Spleen (tissue), 11 donors: ENCODE results near the gene HMOX2. TPM values are rescaled to one million over a fixed set of nuclear protein-coding genes. Genes with fewer than 3 reads are reported as not detected.
A peak's percentile ranks its signal among the peaks of the same experiment; 100 is the strongest.

Experiments
- DNase-seq: peaks from one replicate; pipeline ENCODE4 v3.0.0-alpha.2; 2020
- H3K27ac ChIP-seq, 8 donors: fragments of 200-600 bp; sonication (generic) in 7 of 8; 1 replicate in 4 of 8; 2 replicates in 4 of 8; pipeline versions ENCODE4 v1.5.0 to v1.8.0; 2016 to 2021; ENCODE audit warnings: inconsistent platforms in 4 of 8, mild to moderate bottlenecking in 4 of 8, moderate library complexity in 1 of 8
- H3K27me3 ChIP-seq, 7 donors: fragments of 200-600 bp; sonication (generic) in 6 of 7; replicated peaks in 1 of 7; 1 replicate in 4 of 7; 2 replicates in 3 of 7; pipeline versions ENCODE4 v1.5.0 to v1.8.0; 2016 to 2021; ENCODE audit warnings: inconsistent platforms in 3 of 7, mild to moderate bottlenecking in 1 of 7
- H3K36me3 ChIP-seq, 6 donors: fragments of 200-600 bp; sonication (generic) in 5 of 6; 1 replicate in 4 of 6; 2 replicates in 2 of 6; pipeline versions ENCODE4 v1.5.0 to v1.8.0; 2016 to 2021; ENCODE audit warnings: inconsistent platforms in 2 of 6
- H3K4me1 ChIP-seq, 6 donors: fragments of 200-600 bp; sonication (generic) in 5 of 6; 1 replicate in 3 of 6; 2 replicates in 3 of 6; pipeline versions ENCODE4 v1.5.0 to v1.8.0; 2016 to 2021; ENCODE audit warnings: inconsistent platforms in 3 of 6
- H3K4me3 ChIP-seq, 8 donors: fragments of 200-600 bp; sonication (generic) in 7 of 8; 1 replicate in 4 of 8; 2 replicates in 4 of 8; pipeline versions ENCODE4 v1.5.0 to v1.8.0; 2016 to 2021; ENCODE audit warnings: inconsistent platforms in 4 of 8, mild to moderate bottlenecking in 4 of 8, moderate library complexity in 2 of 8
- H3K9me3 ChIP-seq, 8 donors: fragments of 200-600 bp; sonication (generic) in 7 of 8; 1 replicate in 4 of 8; 2 replicates in 4 of 8; pipeline versions ENCODE4 v1.5.0 to v1.8.0; 2016 to 2021; ENCODE audit warnings: inconsistent platforms in 4 of 8
- POLR2A ChIP-seq, 3 donors: fragments of 450-650 bp; IDR thresholded peaks; one replicate each; pipeline ENCODE4 v1.5.1; 2017; ENCODE audit warnings: antibody characterized with exemption in 3 of 3, mild to moderate bottlenecking in 1 of 3
- POLR2AphosphoS5 ChIP-seq, 3 donors: sonication (generic); formaldehyde crosslinking; IDR thresholded peaks; one replicate each; pipeline ENCODE4 v1.5.1; 2017; ENCODE audit warnings: antibody characterized with exemption in 3 of 3
- whole genome bisulfite sequencing, 5 donors: extraction: QIAGEN DNeasy Blood & Tissue Kit in 3 of 5; methylation state at CpG; one replicate each; pipeline versions ENCODE4 v1.1.5 to v1.1.7; 2013 to 2018; 5-methylcytosine and 5-hydroxymethylcytosine counted together
- intact Hi-C: fragments of 100-400 bp; cut with DNase I; formaldehyde crosslinking; loops from one replicate; pipeline ENCODE4 v1.15.0; 2023; ENCODE audit warnings: low total_unique reads
- polyA plus RNA-seq, 3 donors: library from polyadenylated mRNA; stranded (reverse); fragments of 200-250 nt; gene quantifications; one replicate each; pipeline ENCODE4 v1.2.1, GENCODE V29; 2013
- total RNA-seq, 7 donors: library from RNA; depleted of rRNA in 3 of 7; stranded (reverse); fragments of >200 nt in 3 of 7; fragmentation: NEBNext Ultra II Directional in 4 of 7; extraction: Animal tissue kit (Norgen Biotek cat#: 25700) in 4 of 7; gene quantifications; one replicate each; pipeline versions ENCODE4 v1.1.0 to v1.2.1, GENCODE V29; 2016 to 2021
- TF ChIP-seq, protein P1 (sequence below), 11 experiments: fragments of 200-600 bp in 7 of 11; fragments of 450-650 bp in 4 of 11; sonication (generic) in 4 of 11; IDR thresholded peaks in 8 of 11; conservative IDR thresholded peaks in 3 of 11; 1 replicate in 7 of 11; 2 replicates in 4 of 11; pipeline versions ENCODE4 v1.4.0 to v1.8.0; 2016 to 2021; ENCODE audit warnings: antibody characterized with exemption in 11 of 11, inconsistent platforms in 4 of 11, mild to moderate bottlenecking in 1 of 11
- donor health status: healthy with polysubstance abuse.
- donor health status: DM: no; HTN: no; CAD: no; lungs with moderate emphysema.
- donor health status: DM: no; HTN: no; CAD: no.
- donor health status: Bipolar disorder and iron deficiency.
- donor health status: healthy.
- donor health status: DM: no; HTN: no; CAD: no.
- donor health status: DM: yes; HTN: yes; CAD: no.

HMOX2 gene
- total and polyA plus RNA-seq, 10 donors, result 26.6 to 73.8 (median 53.3) TPM

DNA sequence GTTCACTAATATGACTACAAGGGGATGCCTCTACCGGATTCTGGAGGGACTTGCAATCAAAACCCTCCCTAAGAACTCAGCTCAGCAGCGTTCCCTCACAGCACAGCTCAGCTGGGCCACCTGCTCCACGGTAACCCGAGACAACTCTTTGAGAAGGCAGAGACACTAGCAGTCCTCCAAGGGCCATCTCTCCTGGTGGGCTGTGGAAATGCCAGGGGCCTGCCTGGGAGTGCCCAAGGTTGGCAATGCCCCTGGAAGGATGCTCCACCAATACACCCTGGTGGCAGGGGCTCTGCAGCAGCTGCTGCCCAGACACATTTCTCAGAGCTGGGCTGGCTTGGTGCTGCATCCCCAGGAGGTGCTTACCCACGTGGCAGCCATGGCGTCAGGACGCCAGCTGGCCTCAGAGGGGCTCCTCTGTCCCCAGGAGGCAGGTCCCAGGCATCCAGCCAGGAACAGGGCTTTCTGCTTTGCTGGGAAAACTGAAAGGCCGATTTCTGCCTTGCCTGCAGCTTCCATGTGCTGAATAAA is 45.9 kb downstream of the HMOX2 start:
- intact Hi-C loops, result no loop called here
- H3K9me3 ChIP-seq, result no peaks in the 10 kb centered on the region
- DNase-seq, result peak; percentile 56
- TF ChIP-seq POLR2AphosphoS5 (IDR thresholded peaks at IDR 0.05), result peak in 1 of 3 donors; percentile 42
- TF ChIP-seq POLR2A (IDR thresholded peaks at IDR 0.05), result no peak
- H3K27me3 ChIP-seq, result no peaks in the 10 kb centered on the region
- H3K4me3 ChIP-seq, result no peak overlapping the region
- H3K4me1 ChIP-seq, result peaks cover 0 to 34% (median 4%) of the 10 kb centered on the region in 6 donors
- WGBS, 5 donors, result 78 to 84% (median 79%) methylated on average over 4 to 8 of the region's 8 CpGs
- peaks cover 0 to 22% (median 0%) of the 10 kb centered on the region in 6 donors for H3K36me3 ChIP-seq
- H3K27ac ChIP-seq, result no peak overlapping the region

DNA sequence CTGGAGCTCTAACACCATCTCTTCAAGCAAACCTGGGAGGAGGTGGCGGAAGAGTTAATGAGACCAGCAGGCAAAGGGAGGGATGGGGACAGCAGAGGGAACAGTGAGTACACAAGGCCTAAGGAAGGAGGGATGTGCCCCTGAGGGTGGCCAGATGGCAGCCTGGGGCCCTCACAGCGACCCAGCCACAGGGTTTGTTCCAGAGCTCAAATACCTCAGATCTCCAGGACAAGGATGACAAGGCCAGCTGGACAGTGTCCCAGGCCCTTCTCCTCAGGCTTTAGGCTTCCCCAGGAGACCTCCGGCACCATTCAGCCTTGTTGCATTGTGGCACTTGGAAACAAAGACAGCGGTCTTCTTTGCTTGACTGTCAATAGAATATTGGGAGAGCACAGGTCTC is 47.5 kb downstream of the HMOX2 start:
- Histone ChIP-seq H3K27ac (no peak overlapping the region), H3K4me1 (peaks cover 0 to 28% (median 5%) of the 10 kb centered on the region in 6 donors), H3K27me3 (no peaks in the 10 kb centered on the region), H3K4me3 (no peak overlapping the region), H3K9me3 (no peaks in the 10 kb centered on the region), H3K36me3 (peaks cover 0 to 22% (median 0%) of the 10 kb centered on the region in 6 donors)
- intact Hi-C loops, result no loop called here
- peak; percentile 10 for DNase-seq
- WGBS, 5 donors, result 90 to 98% (median 96%) methylated on average over 4 of the region's 4 CpGs
- no peak for TF ChIP-seq POLR2AphosphoS5 (IDR thresholded peaks at IDR 0.05)

DNA sequence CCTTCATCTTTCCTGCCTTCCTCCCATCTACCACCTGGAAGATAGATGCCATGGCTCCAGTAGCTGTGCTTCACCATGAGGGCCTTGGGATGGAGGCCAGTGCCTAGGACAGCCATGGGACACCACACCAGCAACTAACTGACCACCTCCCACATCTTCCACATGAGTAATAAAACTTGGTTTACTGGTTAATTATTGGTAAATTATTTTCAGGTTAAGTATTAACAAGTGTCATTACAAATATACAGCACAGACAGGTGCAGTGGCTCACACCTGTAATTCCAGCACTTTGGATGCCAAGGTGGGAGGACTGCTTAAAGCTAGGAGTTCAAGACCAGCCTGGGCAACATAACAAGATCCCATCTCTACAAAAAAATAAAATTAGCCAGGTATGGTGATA is 48.4 kb downstream of the HMOX2 start:
- Histone ChIP-seq H3K27ac (no peak overlapping the region), H3K9me3 (no peaks in the 10 kb centered on the region), H3K4me1 (peaks cover 0 to 37% (median 8%) of the 10 kb centered on the region in 6 donors), H3K36me3 (peaks cover 0 to 22% (median 0%) of the 10 kb centered on the region in 6 donors), H3K27me3 (no peaks in the 10 kb centered on the region), H3K4me3 (no peak overlapping the region)
- no peak for TF ChIP-seq POLR2AphosphoS5 (IDR thresholded peaks at IDR 0.05)
- no peak for TF ChIP-seq POLR2A (IDR thresholded peaks at IDR 0.05)
- TF ChIP-seq, protein P1, sequence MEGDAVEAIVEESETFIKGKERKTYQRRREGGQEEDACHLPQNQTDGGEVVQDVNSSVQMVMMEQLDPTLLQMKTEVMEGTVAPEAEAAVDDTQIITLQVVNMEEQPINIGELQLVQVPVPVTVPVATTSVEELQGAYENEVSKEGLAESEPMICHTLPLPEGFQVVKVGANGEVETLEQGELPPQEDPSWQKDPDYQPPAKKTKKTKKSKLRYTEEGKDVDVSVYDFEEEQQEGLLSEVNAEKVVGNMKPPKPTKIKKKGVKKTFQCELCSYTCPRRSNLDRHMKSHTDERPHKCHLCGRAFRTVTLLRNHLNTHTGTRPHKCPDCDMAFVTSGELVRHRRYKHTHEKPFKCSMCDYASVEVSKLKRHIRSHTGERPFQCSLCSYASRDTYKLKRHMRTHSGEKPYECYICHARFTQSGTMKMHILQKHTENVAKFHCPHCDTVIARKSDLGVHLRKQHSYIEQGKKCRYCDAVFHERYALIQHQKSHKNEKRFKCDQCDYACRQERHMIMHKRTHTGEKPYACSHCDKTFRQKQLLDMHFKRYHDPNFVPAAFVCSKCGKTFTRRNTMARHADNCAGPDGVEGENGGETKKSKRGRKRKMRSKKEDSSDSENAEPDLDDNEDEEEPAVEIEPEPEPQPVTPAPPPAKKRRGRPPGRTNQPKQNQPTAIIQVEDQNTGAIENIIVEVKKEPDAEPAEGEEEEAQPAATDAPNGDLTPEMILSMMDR (IDR thresholded peaks at IDR 0.05 in 8 of 11, conservative IDR thresholded peaks at IDR 0.05 in 3 of 11), result no peak
- intact Hi-C loops, result no loop called here
- DNase-seq, result no peak

DNA sequence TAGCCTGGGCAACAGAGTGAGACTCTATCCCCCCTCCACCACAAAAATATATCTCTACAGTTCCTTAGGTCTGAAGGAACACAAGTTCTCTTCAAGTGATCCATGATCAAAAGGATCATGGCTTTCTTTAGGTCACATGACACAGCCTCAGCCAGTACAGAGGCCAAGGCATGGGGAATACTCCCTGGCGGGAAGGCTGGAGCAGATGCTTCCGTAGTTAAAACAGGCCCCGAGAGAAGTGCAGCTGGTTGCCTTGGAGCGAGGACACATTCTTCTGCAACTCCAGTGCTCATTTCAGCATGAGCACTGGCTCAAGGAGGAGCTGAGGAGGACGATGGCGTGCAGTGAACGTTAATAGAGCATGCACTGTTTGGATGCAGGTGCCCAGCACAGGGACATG is 48.9 kb downstream of the HMOX2 start:
- intact Hi-C loops, result no loop called here
- H3K4me1 ChIP-seq, result peaks cover 0 to 42% (median 10%) of the 10 kb centered on the region in 6 donors
- H3K27ac ChIP-seq, result no peak overlapping the region
- no peaks in the 10 kb centered on the region for H3K9me3 ChIP-seq
- peak; percentile 13 for DNase-seq
- H3K36me3 ChIP-seq, result peaks cover 0 to 22% (median 0%) of the 10 kb centered on the region in 6 donors
- 83 to 95% (median 90%) methylated on average over 7 of the region's 7 CpGs for WGBS, 5 donors
- no peak overlapping the region for H3K4me3 ChIP-seq
- H3K27me3 ChIP-seq, result no peaks in the 10 kb centered on the region
- no peak for TF ChIP-seq POLR2AphosphoS5 (IDR thresholded peaks at IDR 0.05)
- TF ChIP-seq POLR2A (IDR thresholded peaks at IDR 0.05), result no peak
- TF ChIP-seq, protein P1 (IDR thresholded peaks at IDR 0.05 in 8 of 11, conservative IDR thresholded peaks at IDR 0.05 in 3 of 11), result no peak

DNA sequence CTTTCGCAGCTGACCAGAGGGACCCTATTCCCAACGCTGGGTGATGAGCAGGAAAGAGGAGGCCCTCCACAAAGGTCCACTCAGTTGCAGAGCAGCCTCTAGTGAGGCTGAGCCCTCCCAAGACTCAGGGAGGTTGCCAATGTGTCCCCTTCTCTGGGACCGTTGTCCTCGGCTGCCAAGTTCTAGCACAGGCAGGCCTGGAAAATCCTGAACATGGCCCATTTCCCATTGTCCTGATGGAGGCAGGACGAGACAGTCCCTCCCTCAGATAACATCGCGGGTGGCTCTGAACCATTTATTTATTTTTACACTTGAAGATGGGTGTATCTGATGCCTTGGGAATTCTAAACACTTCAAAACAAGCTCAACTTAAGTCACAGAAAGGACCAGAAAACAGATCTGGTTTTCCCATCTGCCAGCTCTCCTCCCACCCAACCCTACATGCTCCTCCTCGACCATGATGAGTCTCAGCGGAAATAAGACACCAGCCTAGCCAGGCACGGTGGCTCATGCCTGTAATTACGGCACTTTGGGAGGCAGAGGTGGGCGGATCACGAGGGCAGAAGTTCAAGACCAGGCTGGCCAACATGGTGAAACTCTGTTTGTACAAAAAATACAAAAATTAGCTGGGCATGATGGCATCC is 49.6 kb downstream of the HMOX2 start:
- H3K4me3 ChIP-seq, result no peak overlapping the region
- intact Hi-C loops, result no loop called here
- TF ChIP-seq POLR2A (IDR thresholded peaks at IDR 0.05) (no peak), POLR2AphosphoS5 (IDR thresholded peaks at IDR 0.05) (no peak)
- TF ChIP-seq, protein P1 (IDR thresholded peaks at IDR 0.05 in 8 of 11, conservative IDR thresholded peaks at IDR 0.05 in 3 of 11), result no peak
- 84 to 92% (median 88%) methylated on average over 11 to 13 of the region's 13 CpGs for WGBS, 5 donors
- peaks cover 0 to 45% (median 10%) of the 10 kb centered on the region in 6 donors for H3K4me1 ChIP-seq
- no peak for DNase-seq
- H3K9me3 ChIP-seq, result no peaks in the 10 kb centered on the region
- peaks cover 0 to 18% (median 0%) of the 10 kb centered on the region in 6 donors for H3K36me3 ChIP-seq
- H3K27me3 ChIP-seq, result no peaks in the 10 kb centered on the region
- H3K27ac ChIP-seq, result no peak overlapping the region
